SIG-M5 treated with dmso at 0.1 percent for 504 hours (cell line): Measurements from ENCODE around the gene DMD.
"Not testable (repeated sequence)": the region's sequence is repeated elsewhere in the genome, so short reads cannot be mapped to it uniquely, and the experiment has no call there.

Experiments
- DNase-seq: peaks from one replicate; lab custom pipeline; 2025; ENCODE audit not compliant: unreplicated experiment; lab: John Stamatoyannopoulos, UW

The DMD gene

GRCh38 chrX:32087663-32088062, 1123.7 kb downstream of the DMD start:
- DNase-seq: no peak

DNA sequence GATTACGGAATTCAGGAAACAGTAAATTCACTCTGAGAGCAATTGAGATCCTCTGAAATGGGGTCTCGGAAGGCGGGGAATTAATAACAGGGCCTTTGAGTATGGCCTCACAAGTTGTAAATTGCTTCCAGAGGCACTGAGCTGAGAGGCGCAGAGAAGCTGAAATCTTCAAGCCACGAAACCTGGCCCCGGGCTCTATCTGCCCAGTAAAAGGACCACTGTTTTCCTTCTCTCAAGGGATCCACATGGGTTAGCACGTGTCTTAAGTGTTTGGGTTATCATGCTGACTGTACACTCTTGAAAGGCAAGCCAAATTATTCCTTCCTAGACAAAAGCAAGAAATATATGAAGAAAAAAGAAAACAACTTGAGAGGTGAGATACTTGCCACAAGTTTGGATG, 1126.6 kb downstream of the DMD start:
- DNase-seq: no peak

- no peak for DNase-seq
These were observed 1163.1 kb downstream of the DMD start for GRCh38 chrX:32048285-32048684.

DNA sequence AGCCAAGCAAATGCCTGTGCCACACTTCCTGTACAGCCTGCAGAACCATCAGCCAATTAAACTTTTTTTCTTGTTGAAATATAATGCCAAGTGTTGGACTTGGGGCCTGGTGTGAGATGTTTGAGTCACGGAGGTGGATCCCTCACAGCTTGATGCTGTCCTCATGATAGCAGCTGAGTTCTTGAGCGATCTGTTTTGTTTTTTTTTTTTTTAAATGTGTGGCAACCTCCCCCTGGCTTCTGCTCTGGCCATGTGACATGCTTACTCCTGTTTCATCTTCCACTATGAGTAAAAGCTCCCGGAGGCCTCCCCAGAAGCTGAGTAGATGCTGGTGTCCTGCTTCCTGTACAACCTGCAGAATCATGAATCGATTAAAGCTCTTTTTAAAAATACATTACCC, 1166.2 kb downstream of the DMD start:
- no peak for DNase-seq

- DNase-seq: no peak
These were observed 1170.2 kb downstream of the DMD start for GRCh38 chrX:32041181-32041580.

GRCh38 chrX:32026772-32027171, 1184.6 kb downstream of the DMD start:
- DNase-seq: no peak

GRCh38 chrX:32024072-32024471, 1187.3 kb downstream of the DMD start:
- DNase-seq: no peak

DNA sequence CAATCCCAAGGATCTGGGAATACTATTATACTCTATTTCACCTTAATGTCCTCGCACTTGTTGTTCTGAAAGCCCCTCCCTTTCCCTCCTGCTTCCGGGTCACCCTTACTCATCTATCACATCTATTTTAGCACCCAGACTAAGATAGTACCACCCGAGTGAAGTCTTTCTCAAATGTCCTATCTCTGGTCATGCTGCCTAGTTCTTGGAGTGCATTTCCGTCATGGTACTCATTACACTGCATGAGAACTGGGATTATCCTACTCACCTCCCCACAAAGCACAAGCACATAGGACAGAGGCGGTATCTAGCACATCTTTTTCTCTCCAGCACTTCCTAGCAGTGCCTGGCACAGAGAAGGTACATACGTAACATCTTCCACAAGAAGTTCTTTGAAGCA, 1195.2 kb downstream of the DMD start:
- DNase-seq: no peak

GRCh38 chrX:32010948-32011347, 1200.4 kb downstream of the DMD start:
- DNase-seq: no peak

DNA sequence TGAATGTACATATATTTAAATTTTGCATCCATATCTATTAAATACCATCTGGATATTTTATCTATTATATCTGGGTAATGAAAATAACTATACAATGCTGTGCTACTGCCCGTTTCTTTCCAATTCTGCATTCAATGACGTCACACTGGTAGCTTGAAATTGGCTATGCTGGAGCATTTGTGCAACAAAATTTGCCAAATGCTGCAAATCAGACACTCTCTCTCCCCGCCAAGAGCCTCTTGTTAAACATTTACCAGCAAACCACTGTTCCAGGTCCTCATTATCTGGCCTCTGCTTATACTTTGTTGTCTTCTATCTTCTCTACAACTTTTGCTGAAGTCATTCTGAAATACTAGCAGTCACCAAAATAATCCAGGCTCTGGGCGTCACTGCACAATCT, 1201.1 kb downstream of the DMD start:
- DNase-seq: no peak

GRCh38 chrX:31993637-31994036, 1217.7 kb downstream of the DMD start:
- DNase-seq: no peak

DNA sequence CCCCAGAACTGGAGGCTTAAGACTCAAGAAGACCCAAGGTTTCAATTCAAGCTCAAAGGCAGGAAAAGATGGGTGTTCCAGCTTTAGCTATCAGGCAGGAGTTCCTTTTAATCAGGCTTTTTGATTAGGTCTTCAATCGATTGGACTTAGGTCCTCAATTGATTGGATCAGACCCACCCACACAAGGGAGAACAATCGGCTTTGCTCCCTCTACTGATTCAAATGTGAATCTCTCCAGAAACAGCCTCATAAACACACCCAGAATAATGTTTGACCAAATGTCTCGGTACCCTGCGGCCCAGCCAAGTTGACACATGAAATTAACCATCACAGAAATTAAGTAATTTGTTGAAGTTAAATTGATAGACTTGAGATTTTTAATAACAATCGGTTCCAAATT, 1222.4 kb downstream of the DMD start:
- no peak for DNase-seq

GRCh38 chrX:31981546-31982062, 1229.7 kb downstream of the DMD start:
- DNase-seq: no peak

DNA sequence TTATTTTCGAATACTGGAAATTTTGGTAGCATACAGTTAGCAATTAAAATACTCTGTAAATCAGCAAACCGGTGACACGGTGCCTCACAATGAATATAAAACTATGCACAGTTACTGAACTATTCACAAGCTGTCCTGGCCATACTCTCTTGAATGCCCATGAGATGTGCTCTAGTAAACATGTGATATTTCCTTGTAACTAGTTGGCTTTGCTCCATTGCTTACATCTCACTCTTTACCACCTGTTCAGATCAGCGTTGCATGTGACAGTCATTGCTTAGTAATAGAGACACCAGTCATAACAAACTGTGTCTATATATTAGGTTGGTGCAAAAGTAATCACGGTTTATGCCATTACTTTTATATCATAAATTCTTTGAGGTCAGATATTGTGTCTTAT, 1241.6 kb downstream of the DMD start:
- DNase-seq: no peak

GRCh38 chrX:31962256-31962655, 1249.1 kb downstream of the DMD start:
- no peak for DNase-seq

- DNase-seq: no peak
These were observed 1276.4 kb downstream of the DMD start for GRCh38 chrX:31934842-31935370.

GRCh38 chrX:31934015-31934414, 1277.3 kb downstream of the DMD start:
- DNase-seq: no peak

GRCh38 chrX:31932769-31933168, 1278.6 kb downstream of the DMD start:
- no peak for DNase-seq

DNA sequence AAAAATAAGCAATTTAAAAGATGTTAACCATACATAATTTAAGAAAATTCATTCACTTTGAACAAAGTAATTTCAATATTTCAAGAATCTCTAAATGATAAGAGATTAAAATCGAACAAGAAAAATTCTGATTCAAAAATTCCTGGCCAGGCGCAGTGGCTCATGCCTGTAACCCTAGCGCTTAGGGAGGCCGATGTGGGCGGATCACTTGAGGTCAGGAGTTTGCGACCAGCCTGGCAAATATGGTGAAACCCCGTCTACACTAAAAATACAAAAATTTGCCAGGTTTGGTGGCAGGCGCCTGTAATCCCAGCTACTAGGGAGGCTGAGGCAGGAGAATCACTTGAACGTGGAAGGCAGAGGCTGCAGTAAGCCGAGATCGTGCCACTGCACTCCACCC, 1279.0 kb downstream of the DMD start:
- DNase-seq: not testable (repeated sequence)

DNA sequence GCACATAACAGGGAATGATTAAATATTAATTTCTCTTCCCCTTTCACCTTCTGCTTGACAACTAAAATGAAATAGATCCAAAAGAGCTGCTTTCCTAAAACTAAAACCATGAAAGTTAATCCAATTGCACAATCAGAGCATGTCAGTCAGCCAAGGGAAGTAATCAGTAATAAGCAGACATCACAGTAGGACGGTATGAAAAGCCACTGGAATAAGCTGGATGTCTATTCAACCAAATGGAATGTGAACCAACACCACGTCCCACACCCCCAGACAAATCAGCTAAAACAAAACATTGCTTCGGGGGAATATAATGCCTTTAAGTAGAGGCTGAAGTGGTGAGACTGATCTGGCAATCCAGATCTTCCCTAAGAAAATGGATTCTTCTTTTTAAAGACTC, 1280.1 kb downstream of the DMD start:
- DNase-seq: no peak

DNA sequence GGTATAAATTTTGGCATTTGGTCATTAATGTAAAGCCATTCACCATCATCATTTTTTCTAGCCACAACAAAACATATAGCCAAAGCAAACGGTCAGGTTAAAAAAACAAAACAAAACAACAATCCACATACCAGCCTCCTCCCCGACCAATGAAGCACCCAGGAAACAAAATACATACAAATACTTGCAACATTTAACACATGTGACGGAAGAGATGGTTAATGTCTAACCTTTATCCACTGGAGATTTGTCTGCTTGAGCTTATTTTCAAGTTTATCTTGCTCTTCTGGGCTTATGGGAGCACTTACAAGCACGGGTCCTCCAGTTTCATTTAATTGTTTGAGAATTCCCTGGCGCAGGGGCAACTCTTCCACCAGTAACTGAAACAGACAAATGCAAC, 1282.0 kb downstream of the DMD start:
- no peak for DNase-seq

- no peak for DNase-seq
These were observed 1290.1 kb downstream of the DMD start for GRCh38 chrX:31921236-31921635.

DNA sequence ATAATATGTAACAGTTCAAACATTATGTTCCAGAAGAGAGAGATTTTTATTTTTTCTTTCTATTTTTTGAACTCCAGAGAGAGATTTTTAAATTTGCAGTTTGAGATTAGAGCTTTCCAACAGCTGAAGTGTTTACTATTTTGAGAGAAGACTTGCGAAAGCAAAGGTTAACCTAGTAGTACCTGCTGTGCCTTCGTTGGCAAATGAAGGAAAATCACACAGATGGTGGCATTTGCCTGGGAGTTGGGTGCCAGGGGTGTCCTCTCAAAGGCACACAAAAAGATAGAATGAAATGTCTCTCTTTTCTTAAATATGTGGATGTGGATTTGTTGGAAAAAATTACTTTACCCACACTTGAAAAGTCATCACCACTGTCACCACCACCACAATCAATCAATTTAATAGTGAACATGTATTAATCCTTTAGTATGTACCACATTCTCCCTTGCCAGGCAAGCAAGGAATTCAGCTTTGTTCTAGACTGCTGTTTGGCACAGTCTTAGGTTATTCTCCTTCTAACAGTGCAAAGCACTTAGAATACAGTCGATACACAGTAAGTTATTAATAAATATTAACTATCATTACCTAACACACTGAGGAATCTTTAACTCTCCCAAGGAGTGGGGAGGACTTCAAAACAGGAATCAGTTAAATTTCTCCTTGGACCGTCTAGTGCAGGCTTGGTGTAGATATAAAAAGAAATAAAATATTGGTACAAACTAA, 1301.3 kb downstream of the DMD start:
- DNase-seq: no peak
